GM12891 (cell line): Measurements from ENCODE around the gene B4GALT7. TPM values are rescaled to one million over a fixed set of nuclear protein-coding genes. Genes with fewer than 3 reads are reported as not detected.
A peak's percentile ranks its signal among the peaks of the same experiment; 100 is the strongest.
"Not testable (repeated sequence)": the region's sequence is repeated elsewhere in the genome, so short reads cannot be mapped to it uniquely, and the experiment has no call there.

Experiments used
- DNase-seq: peaks from one replicate; pipeline ENCODE4 v3.0.0; 2011; ENCODE audit warnings: low spot score; ENCODE audit not compliant: insufficient read length
- FAIRE-seq: peaks from 2 replicates; lab custom pipeline; 2011; peaks lifted over from hg19 to GRCh38; lab: Jason Lieb, UNC
- PAX5 ChIP-seq: IDR thresholded peaks from 2 replicates; pipeline ENCODE4 v1.6.1; 2011; ENCODE audit warnings: low read length, moderate library complexity, mild to moderate bottlenecking; ENCODE audit not compliant: insufficient read depth, severe bottlenecking
- POLR2A ChIP-seq: IDR thresholded peaks from 2 replicates; pipeline ENCODE4 v1.6.1; 2011; ENCODE audit warnings: low read depth, low read length, control low read depth
- POLR2AphosphoS5 ChIP-seq: IDR thresholded peaks from 2 replicates; pipeline ENCODE4 v1.6.1; 2011; ENCODE audit warnings: low read depth, low read length, control low read depth
- POU2F2 ChIP-seq: IDR thresholded peaks from 2 replicates; pipeline ENCODE4 v1.6.1; 2011; ENCODE audit warnings: low read depth, mild to moderate bottlenecking, control low read depth, low read length, moderate library complexity
- SPI1 ChIP-seq: IDR thresholded peaks from 2 replicates; pipeline ENCODE4 v1.6.1; 2011; ENCODE audit warnings: low read depth, low read length, control low read depth
- TAF1 ChIP-seq: IDR thresholded peaks from 2 replicates; pipeline ENCODE4 v1.6.1; 2011; ENCODE audit warnings: low read depth, low read length, control low read depth
- polyA plus RNA-seq: library from polyadenylated mRNA; unstranded; fragments of >200 nt; gene quantifications from one replicate; pipeline ENCODE4 v1.2.1, GENCODE V29; 2012; ENCODE audit warnings: low read depth, missing spikeins, inconsistent platforms; ENCODE audit not compliant: missing spikeins

The B4GALT7 gene
- 13.4 TPM for polyA plus RNA-seq

DNA sequence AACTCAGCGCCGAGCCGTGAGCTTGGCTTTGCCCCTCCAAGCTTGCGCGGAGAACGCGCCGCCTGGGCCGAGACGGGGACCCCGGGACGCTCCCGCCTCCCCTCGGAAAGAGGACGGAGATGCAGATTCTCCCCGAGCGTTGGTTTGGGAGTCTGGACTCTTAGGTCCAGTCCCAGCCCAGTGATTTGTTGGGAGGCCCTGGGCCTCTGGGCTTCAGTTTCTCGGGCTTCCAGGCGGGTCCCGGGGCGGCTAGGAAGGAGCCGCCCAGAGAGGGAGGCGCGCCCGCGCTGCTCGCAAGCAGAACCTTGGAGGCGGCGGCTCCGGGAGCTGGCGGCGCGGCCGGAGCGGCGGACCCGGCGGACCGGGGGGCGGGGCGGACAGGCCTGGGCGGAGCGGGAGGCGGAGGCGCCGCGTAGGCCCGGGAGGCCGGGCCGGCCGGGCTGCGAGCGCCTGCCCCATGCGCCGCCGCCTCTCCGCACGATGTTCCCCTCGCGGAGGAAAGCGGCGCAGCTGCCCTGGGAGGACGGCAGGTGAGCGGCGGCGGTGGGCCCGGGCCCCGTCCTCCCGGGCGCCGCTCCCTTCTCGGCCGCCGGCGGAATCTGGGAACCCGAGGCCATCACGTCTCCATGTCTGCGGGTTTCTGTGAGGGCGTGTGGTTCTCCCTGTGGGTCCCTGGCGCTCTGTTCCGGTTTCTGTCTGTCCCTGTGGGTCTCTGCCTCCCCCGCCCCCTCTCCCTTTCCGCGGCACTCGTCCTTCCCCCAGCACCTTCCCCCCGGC lies at the start of gene B4GALT7:
TSS of gene B4GALT7 (plus strand) at position 402 of the 777 bp plus-strand sequence. CDS start at position 481, 79 bp downstream.
- TF ChIP-seq SPI1 (0 out of 2 replicates have a peak, but pooled peaks have one; percentile 0), TAF1 (peak; percentile 68), POU2F2 (peak; percentile 26; the same call in 1 of the 2 replicates), PAX5 (peak; percentile 79), POLR2A (peak; percentile 65; the same call in 1 of the 2 replicates), POLR2AphosphoS5 (no peak)
- FAIRE-seq (peak; percentile 28), DNase-seq (peak; percentile 87)

DNA sequence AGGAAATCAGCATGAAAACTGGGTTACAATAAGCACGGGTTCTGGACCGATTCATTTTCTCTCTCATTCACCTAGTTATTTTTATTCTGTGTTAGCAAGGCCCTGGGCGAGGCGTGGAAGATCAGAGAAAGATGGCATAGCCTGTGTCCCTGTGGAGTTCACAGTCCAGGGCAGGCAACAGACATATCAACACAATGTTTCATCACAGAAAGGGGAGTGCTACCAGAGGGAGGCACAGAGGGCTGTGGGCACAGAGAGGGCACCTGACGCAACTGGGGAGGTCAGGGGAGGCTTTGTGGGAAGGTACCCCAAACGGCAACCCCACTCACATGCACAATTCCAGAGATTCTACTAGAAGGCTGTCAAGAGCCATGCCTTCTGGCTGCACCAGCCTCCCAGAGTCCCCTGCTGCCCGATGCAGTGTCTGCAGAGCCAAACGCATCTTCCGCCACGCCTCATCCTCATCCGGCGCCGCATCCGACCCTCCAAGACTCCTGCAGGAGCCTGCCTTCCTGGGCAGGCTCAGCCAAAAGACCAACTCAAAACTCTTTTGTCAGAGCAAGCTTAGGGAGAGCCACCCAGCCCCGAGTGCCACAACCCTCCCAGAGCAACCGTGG lies 47.0 kb upstream of the B4GALT7 start:
- DNase-seq (no peak), FAIRE-seq (no peak)
- TF ChIP-seq TAF1, result no peak
- TF ChIP-seq POU2F2, result no peak
- TF ChIP-seq PAX5, result no peak
- no peak for TF ChIP-seq POLR2A
- TF ChIP-seq SPI1, result no peak
- no peak for TF ChIP-seq POLR2AphosphoS5

GRCh38 chr5:177553671-177554429 lies 46.1 kb upstream of the B4GALT7 start:
- peak; percentile 75 for DNase-seq
- no peak for FAIRE-seq
- TF ChIP-seq TAF1 (no peak), POLR2A (no peak)

DNA sequence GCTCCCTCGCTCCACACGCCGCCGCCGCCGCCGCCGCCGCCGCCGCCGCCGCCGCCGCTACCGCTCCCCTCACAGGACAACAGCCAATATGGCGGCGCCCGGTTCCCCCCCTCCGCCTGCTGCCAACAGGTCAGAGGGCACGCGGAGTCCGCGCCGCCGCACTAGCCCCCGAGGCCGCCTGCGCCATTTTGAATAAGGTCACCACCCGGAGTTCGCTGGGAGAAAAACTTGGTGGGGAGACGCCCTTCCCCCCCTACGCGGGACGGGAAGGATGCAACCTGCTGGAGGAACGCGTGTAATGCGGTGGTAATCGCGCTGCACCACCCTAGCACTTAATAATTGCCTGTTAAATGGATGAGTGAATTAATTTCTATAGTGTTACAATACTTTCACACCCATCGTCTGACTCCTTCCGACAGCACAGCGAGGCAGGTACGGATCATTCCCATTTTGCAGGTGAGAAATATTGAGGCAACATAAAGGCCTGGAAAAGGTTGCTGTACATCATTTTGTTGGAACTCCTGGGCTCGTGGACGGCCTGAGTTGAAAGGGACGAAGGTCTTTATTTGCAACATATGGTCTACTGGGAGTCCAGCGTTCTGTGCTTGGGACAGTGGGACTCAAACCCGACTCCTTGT lies 45.3 kb upstream of the B4GALT7 start, which contains the start of gene FAM193B:
TSS of gene FAM193B (minus strand) at position 90 of the 638 bp plus-strand sequence. CDS start 105 bp downstream, outside the sequence.
- peak; percentile 87 for FAIRE-seq

DNA sequence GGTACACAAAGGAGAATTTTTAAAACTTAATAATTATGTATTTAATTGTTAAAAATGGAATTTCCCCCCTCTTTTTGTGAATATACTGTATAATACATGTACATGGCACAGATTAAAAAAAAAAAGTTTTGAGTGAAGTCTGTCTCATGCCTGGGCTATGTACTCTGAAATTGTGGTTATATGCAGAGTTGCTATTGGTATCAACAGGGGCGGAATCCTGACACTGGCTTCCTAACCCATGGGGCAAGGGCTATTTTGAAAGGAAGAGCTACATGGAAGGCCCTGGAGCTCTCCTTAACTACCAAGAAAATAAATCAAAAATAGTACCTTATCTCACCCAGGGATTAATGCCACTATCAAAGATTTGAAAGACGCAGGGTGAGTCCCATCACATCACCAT lies 44.7 kb upstream of the B4GALT7 start:
- DNase-seq, result no peak
- TF ChIP-seq PAX5 (no peak), POLR2AphosphoS5 (no peak), SPI1 (no peak), TAF1 (no peak)
- no peak for FAIRE-seq

More for the DNA sequence above, 45.3 kb upstream of the B4GALT7 start, which contains the start of gene FAM193B:
- DNase-seq, result peak; percentile 97
- TF ChIP-seq PAX5 (no peak), TAF1 (peak; percentile 61; the same call in 1 of the 2 replicates)

DNA sequence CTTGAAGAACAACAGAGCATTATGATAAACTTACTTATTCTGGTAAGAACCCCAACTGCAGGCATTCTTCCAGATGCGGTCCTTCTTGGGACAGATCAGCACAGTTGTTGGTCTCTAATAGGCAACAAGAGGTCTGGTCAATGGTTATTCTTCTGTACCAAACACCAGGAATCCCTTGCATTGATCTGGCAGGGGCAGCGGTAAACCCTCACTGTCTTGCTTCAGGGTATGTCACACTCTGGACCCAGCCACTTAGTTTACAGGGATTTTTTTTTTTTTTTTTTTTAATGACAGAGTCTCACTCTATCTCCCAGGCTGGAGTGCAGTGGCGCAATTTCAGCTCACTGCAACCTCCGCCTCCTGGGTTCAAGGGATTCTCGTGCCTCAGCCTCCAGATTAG lies 44.3 kb upstream of the B4GALT7 start:
- FAIRE-seq (no peak), DNase-seq (no peak)
- no peak for TF ChIP-seq TAF1
- TF ChIP-seq POU2F2, result no peak
- no peak for TF ChIP-seq POLR2A
- TF ChIP-seq SPI1, result no peak
- no peak for TF ChIP-seq PAX5
- TF ChIP-seq POLR2AphosphoS5, result no peak

DNA sequence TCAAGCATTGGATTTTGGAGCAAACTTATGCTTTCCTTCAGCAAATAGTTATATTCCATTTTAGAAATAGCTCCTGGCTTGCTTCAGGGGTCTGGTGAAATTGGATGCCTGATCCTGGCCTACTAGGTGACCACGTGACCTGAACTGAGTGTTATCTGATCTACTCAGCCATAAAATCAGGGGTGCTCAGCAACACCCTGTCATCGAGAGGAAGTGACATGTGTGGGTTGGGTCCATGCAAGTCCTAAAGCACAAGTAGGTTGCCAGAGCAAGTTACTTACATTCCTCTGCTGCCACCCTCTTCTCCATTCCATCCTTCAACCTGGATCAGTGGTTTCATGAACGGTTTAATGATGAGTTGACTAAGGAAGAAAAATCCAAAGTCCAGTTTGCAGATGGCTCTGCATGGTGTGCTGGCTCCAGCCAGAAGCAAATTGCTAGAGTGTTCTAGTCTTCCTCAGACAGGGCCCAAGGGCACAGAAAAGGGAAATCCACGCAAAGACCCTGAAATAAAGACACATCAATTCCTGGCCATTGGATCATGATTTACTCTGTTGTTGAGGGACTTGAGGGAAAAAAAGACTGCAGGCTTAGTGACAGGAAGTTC lies 42.8 kb upstream of the B4GALT7 start:
- TF ChIP-seq POLR2A (no peak), SPI1 (peak; percentile 35; the same call in 1 of the 2 replicates)
- DNase-seq (no peak), FAIRE-seq (no peak)

DNA sequence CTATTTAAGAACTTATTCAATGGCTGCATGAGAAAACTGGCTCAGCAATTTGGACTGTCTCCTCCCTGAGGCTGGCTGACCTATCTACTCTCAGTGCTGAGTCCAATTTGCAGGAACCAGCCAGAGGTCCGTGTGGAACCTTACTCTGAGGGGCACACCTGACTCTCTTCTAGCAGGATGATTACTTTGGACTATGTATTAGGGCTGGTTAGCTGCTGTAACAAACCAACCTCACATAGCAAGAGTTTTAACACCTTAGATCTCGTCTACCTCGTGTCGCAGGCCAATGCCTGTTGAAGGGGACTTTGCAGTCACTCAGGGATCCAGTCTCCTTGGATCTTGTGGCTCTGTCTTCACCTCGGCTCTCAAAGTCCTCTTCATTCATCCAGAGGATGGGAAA lies 42.1 kb upstream of the B4GALT7 start:
- FAIRE-seq, result no peak

GRCh38 chr5:177559446-177559941 lies 40.4 kb upstream of the B4GALT7 start:
- DNase-seq, FAIRE-seq: not testable (repeated sequence)

More for the DNA sequence above, 42.1 kb upstream of the B4GALT7 start:
- DNase-seq, result no peak
- TF ChIP-seq TAF1 (no peak), POLR2AphosphoS5 (no peak), PAX5 (no peak), POLR2A (no peak), POU2F2 (no peak), SPI1 (no peak)
